H1 (cell line): ENCODE results near the gene COL5A1. TPM values are rescaled to one million over a fixed set of nuclear protein-coding genes. Genes with fewer than 3 reads are reported as not detected.
A peak's percentile ranks its signal among the peaks of the same experiment; 100 is the strongest.

Source experiments
- CTCF ChIA-PET: fragments of 300-600 bp; sonication (Branson Sonifier 250); formaldehyde crosslinking; loops from one replicate; lab custom pipeline; 2021; ENCODE audit not compliant: partially characterized antibody; lab: Charles Lee
- POLR2A ChIA-PET: fragments of 300-600 bp; sonication (Branson Sonifier 250); formaldehyde crosslinking; loops from one replicate; lab custom pipeline; 2021; ENCODE audit warnings: inconsistent platforms; ENCODE audit not compliant: partially characterized antibody; lab: Charles Lee
- DNase-seq, 2 experiments: peaks; one replicate each; pipeline versions ENCODE4 v3.0.0 to v3.0.0-alpha.2; 2010 to 2022; ENCODE audit warnings: low spot score in 2 of 2, low read depth in 1 of 2, mixed read lengths in 1 of 2
- FAIRE-seq: peaks from 2 replicates; lab custom pipeline; 2011; peaks lifted over from hg19 to GRCh38; lab: Jason Lieb, UNC
- H2AFZ ChIP-seq: 2 replicates; pipeline ENCODE4 v1.8.1; 2012; ENCODE audit warnings: low read length, inconsistent platforms
- H2AK5ac ChIP-seq: 2 replicates; pipeline ENCODE4 v1.6.1; 2013; ENCODE audit warnings: low read depth, low read length
- H2BK120ac ChIP-seq: replicated peaks from 2 replicates; pipeline ENCODE3; 2013; ENCODE audit warnings: low read depth, low read length, inconsistent platforms
- H2BK12ac ChIP-seq: 2 replicates; pipeline ENCODE4 v1.6.1; 2013; ENCODE audit warnings: low read depth, low read length
- H2BK15ac ChIP-seq: 2 replicates; pipeline ENCODE4 v1.6.1; 2013; ENCODE audit warnings: low read length
- H2BK20ac ChIP-seq: 2 replicates; pipeline ENCODE4 v1.6.1; 2013; ENCODE audit warnings: low read length
- H2BK5ac ChIP-seq: 2 replicates; pipeline ENCODE4 v1.6.1; 2013; ENCODE audit warnings: low read depth, low read length
- H3K14ac ChIP-seq: 2 replicates; pipeline ENCODE4 v1.6.1; 2013; ENCODE audit warnings: inconsistent platforms; ENCODE audit not compliant: insufficient read length
- H3K18ac ChIP-seq: 2 replicates; pipeline ENCODE4 v1.6.1; 2013; ENCODE audit warnings: low read length; ENCODE audit errors: extremely low read depth
- H3K23ac ChIP-seq: 2 replicates; pipeline ENCODE4 v1.6.1; 2013; ENCODE audit warnings: inconsistent platforms; ENCODE audit not compliant: insufficient read length
- H3K23me2 ChIP-seq: 2 replicates; pipeline ENCODE4 v1.6.1; 2013; ENCODE audit warnings: low read depth, low read length
- H3K27ac ChIP-seq: 2 replicates; pipeline ENCODE4 v1.6.1; 2011; ENCODE audit warnings: low read depth, low read length, inconsistent platforms
- H3K27me3 ChIP-seq, 4 experiments: replicated peaks in 1 of 4; 1 replicate in 1 of 4; 2 replicates in 3 of 4; pipeline versions ENCODE4 v1.6.1 to v1.8.1; 2011 to 2013; ENCODE audit warnings: low read length in 3 of 4, mild to moderate bottlenecking in 3 of 4, inconsistent platforms in 2 of 4, mixed read lengths in 2 of 4, moderate library complexity in 1 of 4; ENCODE audit not compliant: control insufficient read depth in 3 of 4, insufficient read depth in 3 of 4; ENCODE audit errors: extremely low read depth in 1 of 4
- H3K36me3 ChIP-seq, 4 experiments: 2 replicates each; pipeline versions ENCODE4 v1.6.1 to v1.8.1; 2011 to 2013; ENCODE audit warnings: mild to moderate bottlenecking in 4 of 4, low read length in 3 of 4, moderate library complexity in 2 of 4, control low read depth in 1 of 4, inconsistent platforms in 1 of 4; ENCODE audit not compliant: insufficient read depth in 4 of 4, control insufficient read depth in 2 of 4
- H3K4ac ChIP-seq: replicated peaks from 2 replicates; pipeline ENCODE3; 2013; ENCODE audit warnings: low read length, low read depth, mixed read lengths, inconsistent platforms; ENCODE audit not compliant: insufficient read length
- H3K4me1 ChIP-seq, 4 experiments: replicated peaks in 1 of 4; 1 replicate in 1 of 4; 2 replicates in 3 of 4; pipeline versions ENCODE4 v1.6.1 to v1.8.1; 2011 to 2013; ENCODE audit warnings: low read length in 3 of 4, inconsistent platforms in 2 of 4, mixed read lengths in 1 of 4; ENCODE audit not compliant: insufficient read depth in 4 of 4, control insufficient read depth in 3 of 4
- H3K4me2 ChIP-seq, 2 experiments: 2 replicates each; pipeline versions ENCODE4 v1.6.1 to v1.8.1; 2011 to 2013; ENCODE audit warnings: low read depth in 2 of 2, low read length in 2 of 2, control low read depth in 1 of 2, inconsistent platforms in 1 of 2, mild to moderate bottlenecking in 1 of 2; ENCODE audit not compliant: insufficient read depth in 1 of 2
- H3K4me3 ChIP-seq, 4 experiments: fragments of 200-600, 300-600 bp in 1 of 4; sonication (generic), shearing (Covaris generic), sonication (Bioruptor Twin) in 1 of 4; 2 replicates each; pipeline versions ENCODE4 v1.5.1 to v1.8.1; 2011 to 2016; ENCODE audit warnings: low read length in 4 of 4, low read depth in 3 of 4, control low read depth in 2 of 4, inconsistent platforms in 2 of 4, mild to moderate bottlenecking in 2 of 4, mixed read lengths in 1 of 4, moderate library complexity in 1 of 4; ENCODE audit not compliant: insufficient read depth in 2 of 4; ENCODE audit errors: extremely low read depth in 1 of 4
- H3K56ac ChIP-seq: replicated peaks from 2 replicates; pipeline ENCODE3; 2013; ENCODE audit warnings: low read depth, mild to moderate bottlenecking, mixed read lengths, low read length, inconsistent platforms; ENCODE audit not compliant: insufficient read length
- H3K79me1 ChIP-seq: 2 replicates; pipeline ENCODE4 v1.6.1; 2013; ENCODE audit warnings: low read depth, low read length, control low read depth
- H3K79me2 ChIP-seq, 2 experiments: 2 replicates each; pipeline versions ENCODE4 v1.6.1 to v1.8.1; 2012 to 2013; ENCODE audit warnings: low read length in 2 of 2, mild to moderate bottlenecking in 2 of 2, inconsistent platforms in 1 of 2; ENCODE audit not compliant: insufficient read depth in 2 of 2, control insufficient read depth in 1 of 2
- H3K9ac ChIP-seq, 4 experiments: replicated peaks in 1 of 4; 1 replicate in 1 of 4; 2 replicates in 3 of 4; pipeline versions ENCODE4 v1.6.1 to v1.8.1; 2011 to 2013; ENCODE audit warnings: low read depth in 3 of 4, low read length in 3 of 4, control low read depth in 2 of 4, mild to moderate bottlenecking in 2 of 4, moderate library complexity in 2 of 4, inconsistent platforms in 1 of 4; ENCODE audit errors: extremely low read depth in 1 of 4
- H3K9me3 ChIP-seq, 2 experiments: 2 replicates each; pipeline versions ENCODE4 v1.6.1 to v1.8.1; 2012 to 2013; ENCODE audit warnings: mild to moderate bottlenecking in 2 of 2, moderate library complexity in 2 of 2, control low read depth in 1 of 2, inconsistent platforms in 1 of 2, low read depth in 1 of 2, low read length in 1 of 2, mixed read lengths in 1 of 2; ENCODE audit not compliant: insufficient read depth in 2 of 2
- H4K20me1 ChIP-seq, 2 experiments: replicated peaks in 1 of 2; 2 replicates each; pipeline versions ENCODE3 to v1.8.1; 2011 to 2013; ENCODE audit warnings: inconsistent platforms in 2 of 2, low read length in 2 of 2, mild to moderate bottlenecking in 1 of 2; ENCODE audit not compliant: insufficient read depth in 2 of 2, control insufficient read depth in 1 of 2
- H4K5ac ChIP-seq: 2 replicates; pipeline ENCODE4 v1.6.1; 2013; ENCODE audit warnings: low read length, low read depth, mixed read lengths, inconsistent platforms; ENCODE audit not compliant: insufficient read length
- H4K8ac ChIP-seq: 2 replicates; pipeline ENCODE4 v1.8.0; 2013; ENCODE audit warnings: mild to moderate bottlenecking, moderate library complexity, low read length, inconsistent platforms; ENCODE audit not compliant: insufficient read depth; ENCODE audit errors: extremely low read depth
- H4K91ac ChIP-seq: replicated peaks from 2 replicates; pipeline ENCODE3; 2013; ENCODE audit warnings: low read length, mixed read lengths, inconsistent platforms; ENCODE audit not compliant: insufficient read length
- SP4 ChIP-seq: IDR thresholded peaks from 2 replicates; pipeline ENCODE4 v1.6.1; 2012; ENCODE audit warnings: low read length, inconsistent platforms
- WGBS, 2 experiments: shearing (Covaris generic) in 1 of 2; methylation state at CpG; one replicate each; pipeline versions ENCODE4 v1.1.6 to v1.1.7; 2013 to 2015; ENCODE audit warnings: low lambda C conversion rate in 2 of 2, mixed read lengths in 2 of 2, inconsistent platforms in 1 of 2, low coverage in 1 of 2, missing lambda C conversion rate in 1 of 2; ENCODE audit not compliant: insufficient replicate concordance in 2 of 2, insufficient coverage in 1 of 2, insufficient read length in 1 of 2; ENCODE audit errors: extremely low coverage in 1 of 2, missing lambda C conversion rate in 1 of 2; 5-methylcytosine and 5-hydroxymethylcytosine counted together
- polyA plus RNA-seq, 7 experiments: library from polyadenylated mRNA; depleted of rRNA in 3 of 7; stranded (reverse) in 5 of 7; unstranded in 2 of 7; fragments of >200 nt in 5 of 7; fragments of 200-250 nt in 2 of 7; gene quantifications; 1 replicate in 5 of 7; 2 replicates in 1 of 7; 4 replicates in 1 of 7; pipeline versions ENCODE4 v1.2.1 to v1.2.3, GENCODE V29; 2011 to 2013; ENCODE audit warnings: missing spikeins in 2 of 7, mixed read lengths in 2 of 7
- total RNA-seq: library from RNA; stranded (reverse); fragmentation: NEBNext Ultra II Directional; extraction: Animal tissue kit (Norgen Biotek cat#: 25700); gene quantifications from 2 replicates; pipeline ENCODE4 v1.2.1, GENCODE V29; 2021

COL5A1 gene
- total and polyA plus RNA-seq, 2 of the 8 experiments (the other 6 are each of a cell fraction or from before 2014, with no cell fraction given), result 3.8 to 12.0 TPM

DNA sequence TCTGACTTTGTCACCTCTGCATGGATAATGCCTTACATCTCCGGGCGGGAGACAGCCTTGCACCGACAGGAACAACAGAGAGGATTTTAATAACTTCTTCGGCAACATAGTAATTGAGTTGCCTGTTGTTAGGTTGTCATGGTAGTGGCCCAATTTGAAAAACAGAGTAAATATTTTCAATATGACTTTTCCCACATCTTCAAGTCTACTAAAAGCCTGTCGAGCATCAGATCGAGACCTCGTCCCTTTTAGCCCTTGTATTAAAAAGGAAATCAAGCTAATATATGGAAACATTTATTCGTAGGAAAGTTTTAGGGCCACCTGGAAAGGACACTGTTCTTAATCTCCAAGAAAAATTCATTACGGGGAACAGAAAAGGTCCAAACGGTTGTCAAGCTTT lies 168.2 kb downstream of the COL5A1 start:
- no peak overlapping the region for H3K4ac ChIP-seq
- H2BK15ac ChIP-seq, result no peak overlapping the region
- H2BK12ac ChIP-seq, result no peak overlapping the region
- no peak overlapping the region for H2AK5ac ChIP-seq
- H3K14ac ChIP-seq, result no peak overlapping the region
- no peak overlapping the region for H2AFZ ChIP-seq
- H3K79me1 ChIP-seq, result no peaks in the 10 kb centered on the region
- no peaks in the 10 kb centered on the region for H3K79me2 ChIP-seq
- no peak for DNase-seq
- no peak overlapping the region for H4K91ac ChIP-seq
- peaks cover 9 to 23% (median 14%) of the 10 kb centered on the region in 4 experiments; a peak in 6 of 7 replicates for H3K4me1 ChIP-seq
- H3K18ac ChIP-seq, result no peak overlapping the region
- no peak overlapping the region for H4K5ac ChIP-seq
- no peaks in the 10 kb centered on the region for H3K23me2 ChIP-seq
- H3K9me3 ChIP-seq, result no peaks in the 10 kb centered on the region
- H3K4me2 ChIP-seq, result no peak overlapping the region
- H3K36me3 ChIP-seq, result no peaks in the 10 kb centered on the region
- 0 out of 2 replicates have a peak overlapping the region, but pooled peaks have one; percentile 38 for H2BK20ac ChIP-seq
- H3K23ac ChIP-seq, result no peak overlapping the region
- H4K8ac ChIP-seq, result no peak overlapping the region
- H4K20me1 ChIP-seq, result peaks cover 0 to 2% of the 10 kb centered on the region in 2 experiments
- no peak overlapping the region for H3K9ac ChIP-seq
- no peak overlapping the region for H3K56ac ChIP-seq
- no peak for FAIRE-seq
- ChIA-PET POLR2A (interaction anchor here (1.2 kb wide), 1 partner anchor 26 kb away, joined by 3 read pairs; no protein-coding TSS in a partner anchor), CTCF (interaction anchor here (1.1 to 2.1 kb wide), 3 partner anchors 28 to 172 kb away, joined by 3 to 7 read pairs (median 4); no protein-coding TSS in a partner anchor)
- no peak overlapping the region for H2BK5ac ChIP-seq
- no peaks in the 10 kb centered on the region for H3K27me3 ChIP-seq
- TF ChIP-seq SP4, result no peak
- TF ChIP-seq, all 59 proteins: peak for 0
- 73% methylated on average over 10 of the region's 10 CpGs; no CpG with 5 or more reads in 1 of the 2 experiments for WGBS, 2 experiments
- H2BK120ac ChIP-seq, result no peak overlapping the region
- no peak overlapping the region for H3K27ac ChIP-seq
- no peak overlapping the region for H3K4me3 ChIP-seq
